Epithelial cell of esophagus (primary cell): ENCODE data around the gene JAG1.

Experiments
- DNase-seq: peaks from one replicate; pipeline ENCODE4 v3.0.0; 2010; ENCODE audit warnings: low read depth
- H3K4me3 ChIP-seq: 2 replicates; pipeline ENCODE4 v1.5.1; 2011; ENCODE audit warnings: mild to moderate bottlenecking, low read length, control low read depth
- TF ChIP-seq, protein P1 (sequence below): IDR thresholded peaks from 2 replicates; pipeline ENCODE4 v1.5.1; 2011; ENCODE audit warnings: low read depth, mild to moderate bottlenecking, low read length, control low read depth, inconsistent platforms; ENCODE audit not compliant: insufficient read depth; ENCODE audit errors: missing control alignments

The JAG1 gene

DNA sequence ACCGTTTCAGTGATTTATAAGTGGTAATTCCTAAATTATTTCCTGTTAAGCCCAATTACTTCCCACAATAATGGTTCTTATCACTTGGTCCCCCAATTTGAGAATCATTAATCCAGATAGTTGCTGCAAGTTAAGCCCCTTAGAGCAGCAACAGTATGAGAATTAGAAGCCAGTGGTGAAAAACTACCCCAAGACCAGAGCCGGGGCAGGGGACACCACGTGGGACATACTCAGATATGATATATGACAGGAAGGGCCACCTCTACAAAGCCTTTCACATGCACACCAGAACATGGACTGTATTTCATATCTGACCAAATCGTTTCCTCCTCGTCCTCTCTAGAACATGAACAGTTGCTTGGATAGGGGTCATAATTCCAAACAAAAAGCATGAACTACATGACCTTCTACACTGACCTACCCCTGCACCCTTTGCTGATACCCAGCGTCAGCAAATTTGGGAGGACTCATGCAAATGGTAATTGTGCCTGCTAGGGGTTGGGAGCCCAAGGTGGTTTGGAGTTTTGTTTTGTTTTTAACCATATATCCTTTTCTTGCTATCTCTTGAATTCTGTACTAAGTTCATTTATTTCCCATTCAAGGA lies 3.9 kb downstream of the JAG1 start:
- peak overlapping the region; percentile 98 for H3K4me3 ChIP-seq
- TF ChIP-seq, protein P1, sequence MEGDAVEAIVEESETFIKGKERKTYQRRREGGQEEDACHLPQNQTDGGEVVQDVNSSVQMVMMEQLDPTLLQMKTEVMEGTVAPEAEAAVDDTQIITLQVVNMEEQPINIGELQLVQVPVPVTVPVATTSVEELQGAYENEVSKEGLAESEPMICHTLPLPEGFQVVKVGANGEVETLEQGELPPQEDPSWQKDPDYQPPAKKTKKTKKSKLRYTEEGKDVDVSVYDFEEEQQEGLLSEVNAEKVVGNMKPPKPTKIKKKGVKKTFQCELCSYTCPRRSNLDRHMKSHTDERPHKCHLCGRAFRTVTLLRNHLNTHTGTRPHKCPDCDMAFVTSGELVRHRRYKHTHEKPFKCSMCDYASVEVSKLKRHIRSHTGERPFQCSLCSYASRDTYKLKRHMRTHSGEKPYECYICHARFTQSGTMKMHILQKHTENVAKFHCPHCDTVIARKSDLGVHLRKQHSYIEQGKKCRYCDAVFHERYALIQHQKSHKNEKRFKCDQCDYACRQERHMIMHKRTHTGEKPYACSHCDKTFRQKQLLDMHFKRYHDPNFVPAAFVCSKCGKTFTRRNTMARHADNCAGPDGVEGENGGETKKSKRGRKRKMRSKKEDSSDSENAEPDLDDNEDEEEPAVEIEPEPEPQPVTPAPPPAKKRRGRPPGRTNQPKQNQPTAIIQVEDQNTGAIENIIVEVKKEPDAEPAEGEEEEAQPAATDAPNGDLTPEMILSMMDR, result no peak
- no peak for DNase-seq

DNA sequence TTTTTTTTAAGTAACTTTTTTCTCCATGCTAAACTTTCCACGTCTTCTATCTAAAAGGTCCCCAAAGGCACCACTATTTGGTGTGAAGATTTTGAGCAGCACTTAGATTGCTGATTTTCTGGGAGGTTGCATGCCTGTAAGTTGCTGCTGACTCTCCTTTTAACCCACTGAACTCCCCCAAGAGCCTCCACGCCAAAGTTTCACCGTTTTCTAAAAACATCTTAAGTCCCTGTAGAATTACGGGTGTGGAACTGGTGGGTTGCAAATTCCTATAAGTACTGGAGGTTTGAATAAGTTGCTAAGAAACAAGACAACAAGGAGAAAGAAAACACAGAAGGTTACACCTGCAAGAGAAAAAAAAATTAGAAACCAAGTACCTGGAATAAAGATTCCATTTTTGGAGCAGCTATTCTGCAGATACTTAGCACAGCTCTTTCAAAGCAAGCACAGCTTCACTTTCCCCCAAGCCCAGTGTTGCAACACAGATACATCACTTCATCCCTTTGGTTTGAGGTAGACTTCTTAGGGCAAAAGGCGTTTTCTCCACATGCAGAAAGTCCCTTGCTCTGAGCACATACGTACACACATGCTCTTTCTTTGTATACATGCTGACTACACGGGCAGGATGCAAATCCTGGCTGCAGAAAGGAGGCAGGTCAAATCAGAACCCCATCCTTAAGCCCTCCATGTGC lies 5.0 kb downstream of the JAG1 start:
- peak overlapping the region; percentile 18 for H3K4me3 ChIP-seq
- peak; percentile 37 for DNase-seq
- TF ChIP-seq, protein P1, result no peak

DNA sequence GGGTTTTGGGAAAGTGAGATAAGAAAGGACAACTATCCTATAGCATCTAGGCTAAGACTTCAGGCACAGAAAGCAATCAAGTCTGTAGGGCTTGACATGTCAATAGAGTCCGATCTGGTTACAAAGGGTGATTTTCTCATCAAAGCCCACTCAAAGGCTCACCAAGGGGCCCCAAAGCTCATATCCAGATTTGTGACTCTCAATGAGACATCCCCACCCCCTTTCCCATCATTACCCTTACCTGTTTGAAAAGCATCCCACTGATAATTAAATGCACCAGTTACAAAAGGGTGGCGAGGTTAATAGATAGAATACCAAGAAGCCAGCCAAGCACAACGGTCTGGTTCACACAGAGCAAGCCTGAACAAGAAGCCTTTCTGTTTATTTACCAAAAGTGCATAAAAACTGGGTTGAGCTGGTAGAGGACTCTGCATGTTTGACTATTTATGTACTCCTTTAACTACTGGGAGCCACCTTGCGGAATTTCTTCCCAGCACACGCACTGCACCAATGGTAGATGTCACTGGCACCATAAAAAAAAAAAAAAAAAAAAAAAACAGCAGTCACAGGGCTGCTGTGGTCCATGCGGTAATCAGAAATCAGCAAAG lies 6.1 kb downstream of the JAG1 start:
- peak; percentile 79 for DNase-seq
- peak overlapping the region; percentile 33 for H3K4me3 ChIP-seq
- TF ChIP-seq, protein P1, result peak; percentile 59

DNA sequence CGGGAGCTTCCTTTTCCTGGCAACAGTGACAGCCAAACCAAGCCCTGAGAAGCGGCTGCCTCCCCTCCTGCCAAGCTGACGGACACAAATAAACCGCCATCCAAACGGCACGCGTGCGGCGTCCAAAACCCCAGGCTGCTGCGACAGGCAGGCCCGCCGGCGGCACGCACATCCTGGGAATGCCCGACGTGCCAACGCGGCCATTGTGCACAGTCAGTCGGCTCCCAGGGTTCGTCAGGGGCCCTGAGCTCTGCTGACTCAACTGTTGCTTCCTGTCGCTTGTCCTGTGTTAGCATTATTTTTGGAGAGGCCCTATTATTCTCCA lies 6.8 kb downstream of the JAG1 start:
- TF ChIP-seq, protein P1, result no peak
- DNase-seq, result peak; percentile 65

DNA sequence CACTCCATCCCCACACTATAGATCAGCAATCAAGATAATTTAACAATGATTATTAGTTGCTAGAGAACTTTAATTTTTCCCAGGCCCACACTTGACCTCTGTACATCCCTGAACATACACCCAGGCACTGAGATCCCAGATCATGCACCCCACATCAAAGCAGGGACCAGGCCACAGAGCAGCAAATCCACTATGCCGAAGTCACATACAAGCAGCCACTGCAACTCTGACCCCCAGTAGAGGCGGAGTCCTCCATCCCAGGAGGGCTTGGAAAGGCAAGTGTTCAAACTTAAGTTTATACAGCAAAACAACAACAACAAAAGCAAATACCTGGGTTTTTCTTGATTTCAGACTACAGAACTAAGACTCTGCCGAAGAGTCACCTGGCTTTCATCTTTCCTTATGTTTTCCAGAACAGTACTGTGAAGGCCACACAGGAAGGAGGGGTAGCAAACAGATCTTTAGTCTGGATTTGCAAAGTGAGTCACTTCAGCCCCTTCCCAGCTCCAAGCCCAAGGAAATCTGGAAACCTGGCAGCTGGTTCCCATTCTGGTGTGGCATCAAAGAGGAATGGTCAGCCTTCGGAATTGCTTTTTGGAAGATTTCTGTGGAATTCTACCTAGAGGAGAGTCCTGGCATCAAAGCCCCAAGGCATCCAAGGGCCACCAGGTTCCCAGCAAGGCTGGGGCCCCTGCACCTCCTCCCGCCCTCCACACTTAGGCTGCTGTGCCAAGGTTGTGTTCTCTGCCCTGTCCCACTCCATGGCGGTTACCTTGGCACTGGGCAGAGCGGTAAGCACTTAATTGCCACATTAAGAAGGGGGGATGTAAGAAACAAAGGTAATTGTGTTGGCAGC lies 7.3 kb downstream of the JAG1 start:
- TF ChIP-seq, protein P1, result no peak
- H3K4me3 ChIP-seq, result peak overlapping the region; percentile 33

More for the DNA sequence above, 6.8 kb downstream of the JAG1 start:
- peak overlapping the region; percentile 33 for H3K4me3 ChIP-seq

DNA sequence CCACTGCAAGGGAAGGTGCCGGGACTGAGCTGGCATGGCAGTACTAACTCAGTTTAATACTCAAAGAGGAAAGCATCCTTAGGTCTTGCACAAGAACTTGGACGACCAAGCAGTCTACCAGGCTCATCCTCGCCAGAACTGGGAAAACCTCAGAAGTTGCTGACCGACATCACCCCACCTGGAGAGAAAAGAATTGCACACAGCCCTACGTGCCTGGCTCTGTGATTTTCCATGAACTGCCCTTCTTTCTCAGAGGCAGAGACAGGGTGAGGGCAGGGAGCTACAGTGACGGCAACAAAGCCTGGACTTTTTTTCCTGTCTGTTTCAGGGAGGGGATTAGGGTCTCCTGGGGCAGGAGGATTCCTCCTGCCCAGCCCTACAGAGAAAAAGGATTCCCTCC lies 8.0 kb downstream of the JAG1 start:
- TF ChIP-seq, protein P1, result peak; percentile 38
- peak overlapping the region; percentile 26 for H3K4me3 ChIP-seq
- peak; percentile 80 for DNase-seq

More for the DNA sequence above, 7.3 kb downstream of the JAG1 start:
- no peak for DNase-seq
